A172 (cell line): Measurements from ENCODE around the gene SLC12A8. TPM values are rescaled to one million over a fixed set of nuclear protein-coding genes. Genes with fewer than 3 reads are reported as not detected.

ENCODE experiments used
- DNase-seq: peaks from one replicate; pipeline ENCODE4 v3.0.0-alpha.2; 2015; ENCODE audit warnings: low spot score
- total RNA-seq: library from RNA; depleted of rRNA; stranded (reverse); fragments of >200 nt; shearing (Covaris generic); gene quantifications from 2 replicates; pipeline ENCODE4 v1.2.3, GENCODE V29; 2014

The SLC12A8 gene
- total RNA-seq, 1 experiment from 2014 or later, result 10.7 TPM

DNA sequence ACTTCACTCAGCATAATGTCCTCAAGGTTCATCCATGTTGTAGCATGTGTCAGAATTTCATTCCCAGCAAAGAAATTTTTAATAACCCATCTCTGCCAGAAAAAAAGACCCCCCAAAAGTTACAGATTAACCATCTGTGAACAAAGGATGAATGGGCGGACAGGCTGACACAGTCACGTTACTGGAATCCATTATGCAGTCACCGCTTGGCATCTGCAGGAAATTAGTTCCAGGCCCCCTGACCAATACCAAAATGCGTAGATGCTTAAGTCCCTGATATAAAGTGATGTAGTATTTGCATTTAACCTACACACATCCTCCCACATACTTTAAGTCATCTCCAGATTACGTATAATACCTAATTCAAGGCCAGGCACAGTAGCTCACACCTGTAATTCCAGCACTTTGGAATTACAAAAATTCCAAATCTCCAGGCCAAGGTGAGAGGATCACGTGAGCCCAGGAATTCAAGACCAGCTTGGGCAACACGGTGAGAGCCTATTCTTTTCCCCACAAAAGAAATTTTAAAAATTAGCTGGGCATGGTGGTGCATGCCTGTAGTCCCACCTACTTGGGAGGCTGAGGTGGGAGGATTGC, 1.5 kb upstream of the SLC12A8 start:
- DNase-seq, result no peak

DNA sequence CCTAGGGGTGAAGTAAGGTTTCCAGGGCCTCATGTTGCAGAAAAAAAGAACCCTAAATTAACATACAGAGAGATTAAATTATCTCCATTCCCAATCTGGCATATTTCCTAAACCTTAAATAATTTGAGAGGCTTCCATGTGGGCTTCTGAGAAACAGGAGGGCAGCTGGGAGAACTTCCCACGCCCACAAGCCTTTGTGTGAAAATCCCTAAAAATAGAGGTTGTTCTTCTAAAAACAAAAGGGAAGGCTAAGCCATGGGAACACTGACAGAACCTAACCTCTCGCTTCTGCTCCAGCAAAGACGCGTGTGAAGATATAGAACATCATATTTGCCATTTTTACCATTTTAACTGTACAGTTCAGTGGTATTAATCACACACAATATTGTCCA, 812 bp upstream of the SLC12A8 start:
- no peak for DNase-seq

DNA sequence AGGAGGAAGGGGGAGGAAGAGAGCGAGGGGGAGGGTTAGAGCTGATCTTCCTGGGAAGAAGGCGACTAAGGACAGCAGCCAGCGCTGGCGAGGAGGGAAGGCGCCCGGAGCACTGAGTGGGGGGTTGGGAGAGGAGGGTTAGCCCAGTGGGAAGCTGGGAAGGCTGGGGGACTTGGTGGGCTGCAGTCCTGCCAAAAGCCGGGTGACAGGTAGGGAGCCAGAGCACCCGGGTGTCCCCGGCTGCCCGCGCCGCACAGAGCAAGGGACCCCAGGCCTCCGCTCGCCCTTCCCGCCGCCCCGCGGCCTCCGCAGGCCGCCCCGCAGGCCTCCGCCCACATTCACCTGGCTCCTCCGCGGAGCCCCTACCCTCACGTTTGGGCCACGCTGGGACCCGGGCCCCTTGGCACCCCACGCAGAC, 448 bp downstream of the SLC12A8 start:
- no peak for DNase-seq

DNA sequence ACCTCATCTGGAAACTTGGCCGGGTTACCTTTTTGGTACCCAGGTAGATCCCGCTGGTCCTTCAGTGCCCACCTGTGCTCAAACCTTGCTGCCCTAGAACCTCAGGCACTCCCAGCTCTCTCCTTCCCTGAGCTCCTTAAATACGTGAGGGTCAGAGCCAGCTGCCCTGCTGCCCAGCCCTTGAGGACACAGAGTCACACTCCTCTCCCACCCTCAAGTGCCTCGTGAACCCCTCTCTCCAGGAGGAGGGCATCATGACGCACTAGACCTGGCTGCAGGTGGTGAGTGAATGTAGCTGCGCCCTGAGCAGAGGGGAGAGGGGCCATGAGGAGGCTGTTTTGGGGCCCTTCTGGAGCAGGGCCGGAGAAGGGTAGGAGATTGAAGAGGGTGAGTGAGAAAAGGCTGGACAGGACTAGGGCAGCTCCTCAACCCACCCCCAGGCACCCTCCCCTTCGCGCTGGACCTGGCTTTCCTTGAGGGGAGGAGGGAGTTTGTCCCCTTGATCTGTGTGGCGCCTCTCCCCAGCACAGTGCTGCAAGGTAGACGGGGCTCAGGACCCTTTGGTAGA, 941 bp downstream of the SLC12A8 start:
- no peak for DNase-seq

DNA sequence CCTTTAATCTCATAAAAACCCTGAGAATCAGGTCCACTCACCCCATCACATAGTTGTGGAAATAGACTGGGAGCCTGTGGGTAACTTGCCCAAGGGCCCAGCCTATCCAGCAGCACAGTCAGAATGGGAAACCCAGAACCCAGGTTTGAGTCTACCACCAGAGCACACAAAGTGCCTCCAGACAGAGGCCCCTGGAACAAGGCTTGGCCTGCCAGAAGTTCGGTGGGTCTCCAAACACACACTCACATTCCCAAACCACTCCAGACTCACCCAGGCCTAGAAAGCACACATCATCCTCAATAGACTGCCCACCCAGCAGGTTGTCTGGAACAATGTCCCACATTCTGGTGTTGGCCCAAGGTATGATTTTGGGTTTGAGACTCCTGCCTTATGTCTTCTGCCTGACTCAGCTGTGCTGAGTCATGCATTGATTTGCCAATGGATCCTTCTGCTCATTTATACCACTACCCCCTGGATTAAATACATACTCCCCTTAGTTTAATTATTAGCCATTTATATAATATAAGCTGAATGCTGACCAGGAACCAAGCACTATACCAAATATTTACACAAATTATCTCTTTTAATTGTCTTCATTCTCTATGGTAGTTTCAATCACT, 4.5 kb downstream of the SLC12A8 start:
- no peak for DNase-seq

DNA sequence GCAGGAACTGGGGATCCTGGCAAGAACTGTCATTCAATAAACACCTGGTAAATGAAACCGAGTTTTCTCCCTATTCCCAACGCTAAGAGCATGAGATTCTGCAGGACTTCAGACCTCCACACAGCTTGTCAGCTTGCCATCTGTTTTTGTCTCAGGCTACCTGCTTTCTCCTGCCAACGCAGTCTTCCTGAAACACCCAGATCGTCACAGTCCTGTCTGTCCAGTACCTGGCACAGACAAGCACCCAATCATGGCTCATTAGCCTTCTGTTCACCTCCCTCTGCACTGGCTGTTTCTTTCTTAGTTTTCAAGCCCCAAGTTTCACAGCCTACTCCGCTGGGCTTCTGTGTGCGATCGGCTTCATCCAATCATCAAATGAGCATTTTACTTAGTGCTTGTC, 5.0 kb downstream of the SLC12A8 start:
- no peak for DNase-seq

DNA sequence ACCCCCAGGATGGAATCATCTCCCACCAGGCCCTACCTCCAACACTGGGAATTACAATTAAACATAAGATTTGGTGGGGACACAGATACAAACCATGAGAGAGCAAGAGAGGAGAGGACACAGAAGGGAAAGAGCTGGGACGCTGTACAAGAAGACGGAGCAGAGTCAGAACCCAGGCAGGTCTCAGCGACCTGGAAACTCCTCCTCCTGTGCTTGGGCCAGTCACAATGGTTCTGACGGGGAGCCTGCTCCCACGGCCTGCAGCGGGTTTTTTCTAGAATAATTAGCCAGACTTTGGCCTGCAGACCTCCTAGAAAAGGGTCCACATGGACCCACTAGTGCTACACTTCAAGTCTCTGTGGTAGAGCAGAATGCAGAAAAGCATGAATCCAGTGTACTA, 5.6 kb downstream of the SLC12A8 start:
- no peak for DNase-seq

DNA sequence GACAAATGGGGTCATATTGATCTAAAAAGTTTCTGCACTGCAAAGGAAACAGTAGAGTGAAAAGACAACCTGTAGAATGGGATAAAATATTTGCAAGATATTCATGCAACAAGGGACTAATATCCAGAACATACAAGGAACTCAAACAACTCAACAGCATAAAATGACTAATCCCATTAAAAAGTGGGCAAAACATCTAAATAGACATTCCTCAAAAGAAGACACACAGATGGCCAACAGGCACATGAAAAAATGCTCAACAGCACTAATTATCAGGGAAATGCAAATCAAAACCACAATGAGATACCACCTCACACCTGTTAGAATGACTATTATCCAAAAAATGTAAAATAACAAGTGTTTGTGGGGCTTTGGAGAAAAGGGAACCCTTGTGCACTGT, 8.8 kb downstream of the SLC12A8 start:
- peak; percentile 18 for DNase-seq

DNA sequence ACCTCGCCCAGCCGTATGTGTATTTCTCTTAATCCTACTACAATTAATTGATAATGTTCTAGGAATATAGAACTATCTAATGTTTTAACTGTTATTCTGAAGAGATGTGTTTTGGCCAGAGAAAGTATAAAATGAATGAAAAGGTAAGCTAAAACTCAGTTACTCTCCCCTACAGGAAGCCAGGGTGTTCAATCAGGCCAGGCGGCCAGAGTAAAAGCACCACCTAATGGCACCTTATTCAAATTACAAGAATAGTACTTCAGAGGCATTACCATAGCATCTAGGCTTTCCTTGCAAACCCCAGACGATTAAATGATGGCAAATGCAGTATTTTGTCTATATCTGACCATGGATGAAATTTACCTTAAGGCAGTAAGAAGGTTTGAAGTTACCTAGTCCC, 10.4 kb downstream of the SLC12A8 start:
- peak; percentile 42 for DNase-seq

DNA sequence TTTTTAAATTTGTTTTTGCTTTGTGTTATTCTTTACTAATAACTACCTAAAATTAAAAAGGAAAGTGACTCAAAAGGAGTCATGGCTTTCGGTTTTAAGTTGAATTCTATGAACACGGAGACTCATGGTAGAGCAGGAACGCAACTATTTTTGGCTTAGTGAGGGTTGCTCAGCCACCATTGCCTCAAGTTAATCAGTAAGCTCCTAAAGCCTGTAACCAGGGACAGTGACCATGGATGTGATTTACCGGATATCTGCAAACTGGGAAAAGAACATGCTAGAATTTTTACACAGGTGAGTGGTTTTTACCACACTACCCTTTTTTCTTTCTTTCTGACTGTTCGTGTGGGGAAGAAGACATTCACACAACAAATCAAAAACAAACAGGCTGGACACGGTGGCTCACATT, 11.8 kb downstream of the SLC12A8 start:
- DNase-seq, result no peak

DNA sequence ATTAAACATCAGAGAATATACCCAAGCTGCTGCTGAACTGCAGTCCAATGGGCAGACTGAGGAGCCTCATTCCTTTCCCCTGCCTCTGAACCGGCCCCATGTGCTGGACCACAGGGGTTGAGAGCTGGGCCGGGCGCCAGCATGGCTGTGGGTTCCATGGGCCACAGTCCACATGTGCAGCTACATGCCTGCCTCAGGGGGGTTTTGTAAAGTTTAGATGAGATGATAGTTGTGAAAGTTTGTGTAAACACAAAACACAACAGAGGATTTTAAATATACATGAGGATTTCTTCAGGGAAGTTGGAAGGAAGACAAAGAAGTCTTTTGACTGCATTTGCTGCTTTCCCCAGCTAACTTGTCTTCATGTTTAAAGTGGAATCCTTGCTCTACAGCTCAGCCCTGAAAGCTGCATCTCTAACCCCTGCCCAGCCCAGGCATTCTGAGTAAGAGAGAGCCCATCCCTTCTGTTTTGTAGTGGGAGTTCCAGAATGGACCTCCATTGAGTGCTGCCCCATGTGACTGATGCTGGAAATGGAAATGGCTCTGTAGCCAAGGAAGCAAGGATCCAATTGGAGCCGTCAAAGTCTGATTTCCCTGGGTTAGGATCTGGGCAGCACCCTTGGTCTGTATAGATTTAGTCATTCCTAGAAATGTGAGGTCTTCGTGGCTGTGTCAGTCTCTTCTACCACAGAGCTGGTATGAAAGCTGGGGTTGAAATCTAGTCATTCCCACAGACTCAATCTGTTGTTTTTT, 17.5 kb downstream of the SLC12A8 start:
- no peak for DNase-seq

DNA sequence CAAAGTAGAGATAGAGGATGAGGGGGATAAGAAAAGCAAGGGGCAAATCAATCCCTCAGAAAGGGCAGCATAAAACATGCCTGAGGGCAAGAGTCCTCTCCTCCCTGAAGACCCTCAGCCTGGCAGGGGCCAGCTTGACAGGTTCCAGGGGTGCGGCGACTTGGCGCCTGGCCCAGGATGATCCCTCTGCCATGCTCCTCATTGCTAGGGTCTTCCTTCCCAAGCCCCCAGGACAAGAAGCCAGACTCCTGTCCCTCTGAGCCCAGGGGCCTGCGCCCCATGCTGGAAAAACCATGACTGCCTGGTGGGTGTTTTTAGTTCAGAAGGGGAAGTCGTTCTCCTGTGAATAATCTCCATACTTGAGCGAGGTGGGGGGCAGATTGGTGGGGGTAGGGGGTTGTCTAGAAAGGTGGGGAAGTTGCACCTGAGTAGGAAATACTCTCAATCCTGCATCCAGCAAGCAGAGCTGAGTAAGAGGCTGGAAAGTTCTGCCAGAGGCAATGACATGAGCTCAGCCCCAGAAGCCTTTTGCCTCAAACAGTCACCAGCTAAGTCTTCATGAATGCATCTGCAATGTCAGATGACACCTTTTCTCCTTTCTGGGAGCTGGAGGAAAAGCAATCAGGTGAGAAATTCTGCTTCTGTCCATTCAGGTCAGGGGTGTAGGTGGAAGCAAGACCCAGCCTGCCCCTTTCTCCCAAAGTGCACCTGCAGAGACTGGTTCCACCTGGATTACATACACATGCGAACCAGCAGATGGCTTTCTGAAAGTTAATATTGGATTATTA, 18.3 kb downstream of the SLC12A8 start:
- DNase-seq, result no peak

DNA sequence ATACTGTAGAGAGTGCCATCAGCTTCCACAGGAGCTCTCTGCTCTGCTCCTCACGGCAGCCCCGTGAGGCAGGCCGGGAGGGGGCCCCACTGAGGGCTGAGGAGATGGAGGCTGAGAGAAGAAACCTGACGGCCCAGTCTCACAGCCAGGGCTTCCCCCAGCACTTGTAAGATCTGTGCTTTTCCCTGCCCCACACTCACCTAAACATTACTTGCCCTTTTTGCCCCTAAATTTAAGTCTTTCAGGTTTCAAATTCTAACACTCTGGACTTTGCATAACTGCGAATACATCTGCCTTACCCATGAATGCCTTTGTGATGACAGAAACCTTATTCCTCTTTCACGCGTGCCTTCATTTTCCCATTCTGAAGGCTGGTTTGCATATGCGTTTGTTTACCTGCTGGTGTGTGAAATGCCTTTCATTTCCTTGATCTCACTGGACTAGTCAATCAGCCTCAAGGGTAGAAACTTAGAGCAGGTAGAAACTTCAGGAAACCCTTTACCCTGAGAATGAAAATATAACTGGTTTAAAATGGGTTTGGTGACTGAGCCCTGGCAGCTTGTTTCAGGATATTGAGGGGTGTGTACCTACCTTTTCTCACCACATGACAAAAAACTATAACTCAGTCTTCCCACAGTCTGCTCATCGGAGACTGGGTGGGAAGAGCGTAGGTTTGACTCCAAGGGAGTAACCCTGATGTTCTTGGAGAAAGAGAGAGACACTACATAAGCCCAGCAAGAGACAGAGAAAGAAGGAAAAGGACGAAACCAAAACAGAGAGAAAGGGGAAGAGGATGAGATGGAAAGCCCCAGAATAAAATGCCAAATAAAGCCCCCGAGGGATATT, 20.1 kb downstream of the SLC12A8 start:
- no peak for DNase-seq

DNA sequence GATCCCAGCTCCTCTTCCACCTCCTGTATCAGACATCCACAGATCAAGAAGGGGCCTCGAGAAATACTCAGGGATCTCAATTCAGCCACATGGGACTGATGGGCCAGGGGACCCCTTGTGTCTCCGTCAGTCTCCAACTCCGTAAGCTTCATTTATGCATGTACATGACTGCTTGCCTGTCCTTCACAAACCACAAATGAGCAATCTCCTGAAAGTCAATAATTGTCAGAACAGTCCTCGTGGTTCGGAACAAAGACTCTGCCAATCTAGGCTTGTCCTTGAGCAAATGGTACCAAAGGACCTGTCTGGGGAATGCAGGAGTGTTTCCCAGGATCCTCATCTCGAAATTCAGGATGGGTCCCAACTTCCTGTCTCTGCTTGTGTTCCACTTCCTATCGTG, 20.8 kb downstream of the SLC12A8 start:
- no peak for DNase-seq

DNA sequence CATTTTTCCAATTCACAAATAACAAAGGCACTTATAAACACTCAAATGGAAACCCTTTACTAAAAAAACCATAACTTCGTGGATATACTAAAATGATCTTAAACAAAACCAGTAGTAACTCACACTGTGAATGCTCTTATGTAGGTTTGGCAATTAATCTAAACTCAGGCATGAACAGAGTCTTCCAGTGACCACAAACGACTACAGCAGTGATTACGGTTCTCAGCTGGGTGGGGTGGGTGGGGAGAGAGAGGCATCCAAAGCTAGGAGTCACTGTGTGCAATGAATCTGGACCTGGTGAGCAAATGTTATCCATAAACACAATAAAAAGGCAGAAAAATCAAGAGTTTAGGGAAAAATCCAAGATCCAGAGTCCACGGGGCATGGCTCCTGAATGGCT, 21.3 kb downstream of the SLC12A8 start:
- DNase-seq, result no peak

DNA sequence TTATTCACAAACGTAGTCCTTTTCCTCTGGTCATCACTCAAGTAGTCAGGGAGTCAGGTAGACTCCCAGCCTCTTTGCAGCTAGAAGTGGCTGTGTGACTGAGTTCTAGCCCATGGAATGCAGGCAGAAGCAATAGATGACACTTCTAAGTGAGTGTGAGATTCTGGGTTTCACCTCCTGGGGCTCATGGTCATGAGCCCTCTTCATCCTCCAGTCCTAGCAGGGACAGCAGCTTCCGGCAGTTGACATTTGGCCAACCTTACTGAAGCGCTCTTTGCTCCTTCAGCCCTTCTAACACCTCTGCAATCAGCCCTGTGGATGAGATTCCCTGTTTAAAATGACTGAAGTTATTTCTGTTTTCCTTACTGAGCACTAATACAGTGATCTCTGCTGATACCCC, 21.8 kb downstream of the SLC12A8 start:
- DNase-seq, result no peak

DNA sequence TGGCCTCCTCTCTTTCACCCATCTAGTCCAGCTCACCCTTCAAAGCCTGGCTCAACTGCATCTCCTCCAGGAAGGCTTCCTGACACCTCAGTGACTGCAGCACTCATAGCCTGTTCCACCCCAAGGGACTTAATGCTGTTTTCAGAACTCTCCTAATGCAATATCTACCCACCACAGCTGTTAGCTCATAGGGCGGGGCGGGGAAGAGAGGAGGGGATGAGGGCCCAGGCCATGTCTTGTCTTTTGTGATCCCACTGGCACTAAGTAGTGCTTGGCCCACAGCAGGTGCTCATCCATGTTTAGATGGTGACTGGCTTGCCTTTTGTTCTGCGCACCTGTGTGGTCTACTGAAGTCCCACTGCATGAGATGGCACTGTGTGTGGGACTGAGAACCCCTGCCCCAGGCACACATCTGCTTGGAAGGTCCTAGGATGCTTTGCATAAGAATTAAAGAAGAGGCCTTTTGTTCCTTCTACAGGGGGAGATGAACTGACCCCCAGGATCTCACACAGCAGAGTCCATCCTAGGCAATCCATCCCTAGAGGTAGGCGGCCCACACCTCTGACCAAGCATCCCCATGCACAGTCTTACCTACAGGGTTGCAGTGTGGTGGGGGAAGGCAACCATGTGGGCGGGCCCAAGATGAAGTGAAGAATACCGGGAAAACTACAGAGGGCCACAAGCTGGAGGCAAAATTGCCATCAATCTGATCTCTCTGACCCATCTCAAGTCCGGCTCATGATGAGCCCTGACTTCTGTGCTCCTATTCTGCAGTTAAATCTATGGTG, 23.0 kb downstream of the SLC12A8 start:
- DNase-seq, result no peak

DNA sequence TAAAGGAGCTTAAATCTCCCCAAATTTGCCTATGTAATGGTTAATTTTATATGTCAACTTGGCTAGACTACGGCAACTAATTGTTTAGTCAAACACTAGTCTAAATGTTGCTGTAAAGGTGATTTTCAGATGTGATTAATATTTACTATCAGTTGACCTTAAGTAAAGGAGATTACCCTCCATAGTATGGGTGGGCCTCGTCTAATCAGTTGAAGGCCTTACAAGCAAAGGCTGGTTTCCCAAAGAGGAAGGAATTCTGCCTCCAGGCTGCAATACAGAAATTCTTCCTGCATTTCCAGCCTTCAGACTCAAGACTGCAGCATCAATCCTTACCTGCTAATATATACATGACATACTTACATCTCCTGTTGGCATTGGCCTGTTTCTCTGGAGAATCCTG, 23.6 kb downstream of the SLC12A8 start:
- no peak for DNase-seq

DNA sequence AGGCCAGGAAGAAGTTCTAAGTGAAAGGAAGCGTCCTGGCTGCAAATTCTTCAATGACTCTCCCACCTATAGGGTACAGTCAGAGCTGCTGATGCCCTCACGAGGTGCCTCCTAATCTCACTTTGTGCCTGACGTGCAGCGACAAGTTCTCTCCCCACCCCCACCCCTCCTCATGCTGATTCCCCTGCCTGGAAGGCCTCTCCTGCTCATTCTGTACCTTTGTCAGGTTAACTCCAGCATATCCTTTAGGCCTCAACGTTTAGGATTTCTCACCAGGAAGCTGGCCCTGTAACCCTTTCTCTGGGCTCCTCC, 25.0 kb downstream of the SLC12A8 start:
- no peak for DNase-seq

DNA sequence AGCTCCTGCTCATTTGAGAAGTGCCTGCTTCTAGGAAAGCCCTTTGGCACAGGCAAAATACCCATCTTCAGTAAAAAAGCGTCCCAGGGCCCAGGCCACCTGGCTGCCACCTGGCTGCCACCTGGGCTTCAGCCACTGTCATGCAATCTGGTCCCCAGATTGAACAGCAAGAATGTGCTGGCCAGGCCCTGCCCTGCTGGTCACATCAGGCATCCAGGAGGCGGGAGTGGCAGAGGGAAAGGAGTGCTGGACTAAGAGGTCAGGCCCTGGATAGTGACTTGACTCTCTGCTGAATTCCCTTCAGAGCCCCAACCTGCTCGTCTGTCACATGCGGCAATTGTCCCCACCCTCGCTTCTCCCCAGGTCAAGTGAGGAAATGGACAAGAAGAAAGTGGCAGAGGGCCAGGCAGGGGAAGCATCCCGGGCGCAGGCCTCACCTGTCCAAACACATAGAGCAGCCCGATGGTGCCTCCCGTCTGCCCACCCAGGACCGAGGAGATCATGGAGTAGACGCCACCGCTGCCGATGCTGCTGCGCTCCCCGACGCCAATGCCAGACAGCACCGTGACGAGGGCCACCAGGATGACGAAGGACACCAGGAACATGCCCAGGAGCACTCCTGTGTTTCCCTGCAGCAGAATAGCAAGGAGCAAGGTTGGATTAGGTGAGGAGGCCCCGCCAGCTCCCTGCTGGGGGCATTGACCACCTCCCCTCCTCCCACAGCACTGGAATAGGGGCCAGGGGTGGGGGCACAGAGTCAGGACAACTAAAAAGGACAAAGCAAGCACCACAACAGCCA, 25.5 kb downstream of the SLC12A8 start:
- DNase-seq, result no peak
